Osteoblast (primary cell): ENCODE results near the gene INSYN2B. TPM values are rescaled to one million over a fixed set of nuclear protein-coding genes. Genes with fewer than 3 reads are reported as not detected.

Source experiments
- DNase-seq: peaks from one replicate; pipeline ENCODE4 v3.0.0; 2011; ENCODE audit warnings: low spot score, mixed read lengths; ENCODE audit not compliant: insufficient read length; ENCODE audit errors: missing footprints
- H2AFZ ChIP-seq: 2 replicates; pipeline ENCODE4 v1.6.0; 2011; ENCODE audit warnings: mild to moderate bottlenecking, low read length
- H3K27ac ChIP-seq: 2 replicates; pipeline ENCODE4 v1.5.1; 2011; ENCODE audit warnings: mild to moderate bottlenecking, low read depth, low read length, moderate library complexity
- H3K27me3 ChIP-seq: 2 replicates; pipeline ENCODE4 v1.6.0; 2012; ENCODE audit warnings: mild to moderate bottlenecking, control low read depth, inconsistent platforms, low read length, moderate library complexity; ENCODE audit not compliant: insufficient read depth
- H3K36me3 ChIP-seq: 2 replicates; pipeline ENCODE4 v1.5.1; 2011; ENCODE audit warnings: mild to moderate bottlenecking, low read length, control low read depth, moderate library complexity; ENCODE audit not compliant: insufficient read depth
- H3K4me1 ChIP-seq: 2 replicates; pipeline ENCODE4 v1.5.1; 2011; ENCODE audit warnings: mild to moderate bottlenecking, low read length, control low read depth, moderate library complexity; ENCODE audit not compliant: insufficient read depth
- H3K4me2 ChIP-seq: 2 replicates; pipeline ENCODE4 v1.6.0; 2011; ENCODE audit warnings: mild to moderate bottlenecking, low read length; ENCODE audit not compliant: insufficient read depth
- H3K4me3 ChIP-seq: fragments of 200-600 bp; sonication (generic); 3 replicates; pipeline ENCODE4 v1.5.1; 2012; ENCODE audit warnings: mild to moderate bottlenecking, low read length, inconsistent platforms; ENCODE audit not compliant: insufficient read depth
- H3K79me2 ChIP-seq: 2 replicates; pipeline ENCODE4 v1.6.0; 2012; ENCODE audit warnings: mild to moderate bottlenecking, low read length, control low read depth, inconsistent platforms; ENCODE audit not compliant: insufficient read depth
- H3K9me3 ChIP-seq: 2 replicates; pipeline ENCODE4 v1.5.1; 2011; ENCODE audit warnings: low read depth, low read length, control low read depth
- H4K20me1 ChIP-seq: 2 replicates; pipeline ENCODE4 v1.6.0; 2012; ENCODE audit warnings: mild to moderate bottlenecking, low read length, control low read depth; ENCODE audit not compliant: insufficient read depth
- CTCF ChIP-seq: IDR thresholded peaks from 2 replicates; pipeline ENCODE4 v1.5.1; 2011; ENCODE audit warnings: mild to moderate bottlenecking, low read depth, low read length, moderate library complexity; ENCODE audit errors: extremely low read depth
- total RNA-seq: library from RNA; depleted of rRNA; stranded (reverse); fragments of >200 nt; gene quantifications from 2 replicates; pipeline ENCODE4 v1.2.3, GENCODE V29; 2012

INSYN2B gene
- total RNA-seq, 1 donor = 2.2 TPM

DNA sequence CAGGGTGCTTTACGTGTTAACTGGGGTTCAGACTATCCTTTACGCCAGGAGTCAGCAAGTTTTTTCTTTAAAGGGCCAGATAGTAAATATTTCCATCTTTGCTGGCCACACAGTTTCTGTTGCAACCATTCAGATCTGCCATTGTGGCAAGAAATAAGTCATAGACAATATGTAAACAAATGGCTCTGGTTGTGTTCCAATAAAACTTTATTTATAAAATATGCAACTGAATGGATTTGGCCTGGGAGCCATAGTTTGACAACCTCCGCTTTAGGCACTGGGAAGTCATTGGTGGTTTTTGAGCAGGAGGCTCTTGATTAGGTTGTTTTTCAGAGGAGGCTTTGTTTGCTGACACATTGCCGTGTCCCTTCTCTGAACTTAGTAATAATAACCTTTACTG, 90.7 kb downstream of the INSYN2B start:
- no peak overlapping the region for H3K4me2 ChIP-seq
- no peak overlapping the region for H2AFZ ChIP-seq
- H3K4me1 ChIP-seq = peaks cover 11% of the 10 kb centered on the region
- no peak for TF ChIP-seq CTCF
- no peaks in the 10 kb centered on the region for H4K20me1 ChIP-seq
- no peak for DNase-seq
- no peak overlapping the region for H3K4me3 ChIP-seq
- no peaks in the 10 kb centered on the region for H3K9me3 ChIP-seq
- H3K36me3 ChIP-seq = no peaks in the 10 kb centered on the region
- no peak overlapping the region for H3K27ac ChIP-seq
- H3K79me2 ChIP-seq = no peaks in the 10 kb centered on the region
- no peaks in the 10 kb centered on the region for H3K27me3 ChIP-seq

- no peaks in the 10 kb centered on the region for H3K9me3 ChIP-seq
- H2AFZ ChIP-seq = no peak overlapping the region
- H3K4me2 ChIP-seq = no peak overlapping the region
- H3K27ac ChIP-seq = no peak overlapping the region
- no peak for TF ChIP-seq CTCF
- H3K4me1 ChIP-seq = no peaks in the 10 kb centered on the region
- H4K20me1 ChIP-seq = no peaks in the 10 kb centered on the region
- H3K79me2 ChIP-seq = no peaks in the 10 kb centered on the region
- no peaks in the 10 kb centered on the region for H3K36me3 ChIP-seq
- H3K4me3 ChIP-seq = no peak overlapping the region
- DNase-seq = peak; percentile 15
- no peaks in the 10 kb centered on the region for H3K27me3 ChIP-seq
Measured at GRCh38 chr5:169886677-169887076, 93.6 kb downstream of the INSYN2B start.

DNA sequence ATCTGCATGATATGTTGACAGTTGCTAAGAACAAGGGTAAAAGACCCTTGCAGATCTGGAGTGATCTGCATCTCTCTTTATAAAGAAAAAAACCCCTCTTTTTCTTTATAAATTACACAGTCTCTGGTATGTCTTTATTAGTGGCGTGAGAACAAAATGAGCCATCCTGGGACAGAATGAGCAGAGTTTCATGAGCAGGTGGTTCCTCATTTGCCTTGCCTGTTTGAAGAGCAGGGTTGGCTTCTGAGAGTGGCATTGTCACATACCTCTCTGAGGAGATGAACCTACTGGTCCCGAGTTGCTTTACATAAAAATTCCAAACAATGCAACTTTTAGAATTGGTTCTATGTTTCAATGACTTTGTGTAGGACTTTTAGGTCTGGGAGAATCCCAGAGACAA, 94.3 kb downstream of the INSYN2B start:
- no peaks in the 10 kb centered on the region for H3K36me3 ChIP-seq
- no peak for TF ChIP-seq CTCF
- no peak overlapping the region for H2AFZ ChIP-seq
- no peaks in the 10 kb centered on the region for H3K79me2 ChIP-seq
- no peaks in the 10 kb centered on the region for H3K9me3 ChIP-seq
- H3K27me3 ChIP-seq = no peaks in the 10 kb centered on the region
- no peaks in the 10 kb centered on the region for H3K4me1 ChIP-seq
- H3K27ac ChIP-seq = no peak overlapping the region
- H3K4me2 ChIP-seq = no peak overlapping the region
- DNase-seq = no peak
- no peak overlapping the region for H3K4me3 ChIP-seq
- no peaks in the 10 kb centered on the region for H4K20me1 ChIP-seq

- peak; percentile 5 for DNase-seq
- Histone ChIP-seq H3K36me3 (no peaks in the 10 kb centered on the region), H4K20me1 (no peaks in the 10 kb centered on the region), H3K79me2 (no peaks in the 10 kb centered on the region), H3K27ac (no peak overlapping the region), H2AFZ (no peak overlapping the region), H3K27me3 (no peaks in the 10 kb centered on the region), H3K4me3 (no peak overlapping the region), H3K9me3 (no peaks in the 10 kb centered on the region), H3K4me2 (no peak overlapping the region), H3K4me1 (no peaks in the 10 kb centered on the region)
- no peak for TF ChIP-seq CTCF
Measured at GRCh38 chr5:169881702-169882303, 98.5 kb downstream of the INSYN2B start.
